GM23338 (cell line): ENCODE data around the gene OR4K5. TPM values are rescaled to one million over a fixed set of nuclear protein-coding genes. Genes with fewer than 3 reads are reported as not detected.

Experiments
- ATAC-seq: fragments of 200-7000 bp; cut with Tn5 transposase; 3 replicates; pipeline ENCODE4 v1.9.1; 2020
- DNase-seq: peaks from one replicate; pipeline ENCODE4 v3.0.0-alpha.2; 2015; ENCODE audit warnings: low spot score
- H2AFZ ChIP-seq: fragments of 200-600 bp; sonication (generic); 2 replicates; pipeline ENCODE4 v1.8.0; 2016; ENCODE audit warnings: antibody characterized with exemption, mild to moderate bottlenecking, moderate library complexity
- H3F3A ChIP-seq: fragments of 200-600 bp; sonication (generic); replicated peaks from 2 replicates; pipeline ENCODE4 v1.8.0; 2017; ENCODE audit warnings: antibody characterized with exemption, mixed run types, low read depth
- H3K27ac ChIP-seq: fragments of 200-600 bp; sonication (generic); 2 replicates; pipeline ENCODE4 v1.6.1; 2016; ENCODE audit warnings: low read depth
- H3K27me3 ChIP-seq: fragments of 200-600 bp; sonication (generic); 2 replicates; pipeline ENCODE4 v1.8.0; 2016; ENCODE audit warnings: mild to moderate bottlenecking, mixed run types, moderate library complexity; ENCODE audit not compliant: insufficient read depth
- H3K36me3 ChIP-seq: fragments of 200-600 bp; sonication (generic); 2 replicates; pipeline ENCODE4 v1.8.0; 2016; ENCODE audit warnings: mild to moderate bottlenecking; ENCODE audit not compliant: insufficient read depth
- H3K4me1 ChIP-seq: fragments of 200-600 bp; sonication (generic); 2 replicates; pipeline ENCODE4 v1.8.0; 2016; ENCODE audit warnings: mild to moderate bottlenecking, moderate library complexity; ENCODE audit not compliant: insufficient read depth
- H3K4me2 ChIP-seq: fragments of 200-600 bp; sonication (generic); 2 replicates; pipeline ENCODE4 v1.7.1; 2017; ENCODE audit warnings: mixed run types
- H3K4me3 ChIP-seq: fragments of 200-600 bp; sonication (generic); 2 replicates; pipeline ENCODE4 v1.6.1; 2016; ENCODE audit warnings: mixed run types
- H3K79me2 ChIP-seq: fragments of 200-600 bp; sonication (generic); replicated peaks from 2 replicates; pipeline ENCODE4 v1.8.0; 2017; ENCODE audit warnings: mild to moderate bottlenecking; ENCODE audit not compliant: insufficient read depth
- H3K9me2 ChIP-seq: fragments of 200-600 bp; sonication (generic); 2 replicates; pipeline ENCODE4 v1.8.0; 2017; ENCODE audit not compliant: insufficient read depth
- H4K20me1 ChIP-seq: fragments of 200-600 bp; sonication (generic); replicated peaks from 2 replicates; pipeline ENCODE4 v1.8.0; 2017; ENCODE audit warnings: mild to moderate bottlenecking; ENCODE audit not compliant: insufficient read depth
- H3K27ac Mint-ChIP-seq: 2 replicates; pipeline ENCODE4 v1.8.0; 2020; ENCODE audit warnings: inconsistent platforms, mild to moderate bottlenecking, moderate library complexity, mixed read lengths
- H3K27me3 Mint-ChIP-seq: 3 replicates; pipeline ENCODE4 v1.8.0; 2022; ENCODE audit warnings: low read depth, mild to moderate bottlenecking, moderate library complexity, mixed read lengths, inconsistent platforms; ENCODE audit not compliant: insufficient read depth, poor library complexity
- H3K36me3 Mint-ChIP-seq: 3 replicates; pipeline ENCODE4 v1.8.0; 2021; ENCODE audit warnings: low read depth, mild to moderate bottlenecking, inconsistent platforms, moderate library complexity, mixed read lengths
- H3K4me1 Mint-ChIP-seq: 3 replicates; pipeline ENCODE4 v1.8.0; 2020; ENCODE audit warnings: mild to moderate bottlenecking, inconsistent platforms, mixed read lengths
- H3K4me3 Mint-ChIP-seq: 3 replicates; pipeline ENCODE4 v1.8.0; 2021; ENCODE audit warnings: moderate library complexity, mild to moderate bottlenecking, inconsistent platforms, mixed read lengths
- H3K9me3 Mint-ChIP-seq: 3 replicates; pipeline ENCODE4 v1.8.0; 2020; ENCODE audit warnings: moderate library complexity, mild to moderate bottlenecking, inconsistent platforms, mixed read lengths
- EZH2 ChIP-seq: fragments of 200-600 bp; sonication (generic); IDR thresholded peaks from one replicate; pipeline ENCODE4 v1.8.0; 2017; ENCODE audit warnings: antibody characterized with exemption, mild to moderate bottlenecking, low read depth; ENCODE audit not compliant: unreplicated experiment
- EZH2phosphoT487 ChIP-seq: fragments of 200-600 bp; sonication (generic); IDR thresholded peaks from one replicate; pipeline ENCODE4 v1.8.1; 2018; ENCODE audit warnings: antibody characterized with exemption; ENCODE audit not compliant: unreplicated experiment
- JUNB ChIP-seq: IDR thresholded peaks from one replicate; pipeline ENCODE4 v1.6.1; 2016; ENCODE audit warnings: antibody characterized with exemption; ENCODE audit not compliant: unreplicated experiment
- NANOG ChIP-seq: IDR thresholded peaks from 2 replicates; pipeline ENCODE4 v1.6.1; 2016; ENCODE audit warnings: antibody characterized with exemption, borderline replicate concordance
- ZNF331 ChIP-seq: fragments of 250-450 bp; sonication (Bioruptor Pico); IDR thresholded peaks from 2 replicates; pipeline ENCODE4 v1.5.0; 2020; ENCODE audit warnings: low read depth, mild to moderate bottlenecking, moderate library complexity
- ZNF462 ChIP-seq: fragments of 250-450 bp; sonication (Bioruptor Pico); IDR thresholded peaks from 2 replicates; pipeline ENCODE4 v1.5.0; 2020; ENCODE audit warnings: mild to moderate bottlenecking, moderate library complexity
- polyA plus RNA-seq: library from polyadenylated mRNA; unstranded; fragments of >200 nt; fragmentation: Nextera tagmentation; extraction: Ambion mirVana; gene quantifications from 2 replicates; pipeline ENCODE4 v1.2.1, GENCODE V29; 2016
- total RNA-seq: library from RNA; depleted of rRNA; stranded (reverse); fragments of >200 nt; shearing (Covaris generic); gene quantifications from 2 replicates; pipeline ENCODE4 v1.2.3, GENCODE V29; 2014
- TF ChIP-seq, protein P1 (sequence below): IDR thresholded peaks from 2 replicates; pipeline ENCODE4 v1.6.1; 2016; ENCODE audit warnings: antibody characterized with exemption

Gene OR4K5
- total and polyA plus RNA-seq, 2 experiments from 2014 or later, result not detected

DNA sequence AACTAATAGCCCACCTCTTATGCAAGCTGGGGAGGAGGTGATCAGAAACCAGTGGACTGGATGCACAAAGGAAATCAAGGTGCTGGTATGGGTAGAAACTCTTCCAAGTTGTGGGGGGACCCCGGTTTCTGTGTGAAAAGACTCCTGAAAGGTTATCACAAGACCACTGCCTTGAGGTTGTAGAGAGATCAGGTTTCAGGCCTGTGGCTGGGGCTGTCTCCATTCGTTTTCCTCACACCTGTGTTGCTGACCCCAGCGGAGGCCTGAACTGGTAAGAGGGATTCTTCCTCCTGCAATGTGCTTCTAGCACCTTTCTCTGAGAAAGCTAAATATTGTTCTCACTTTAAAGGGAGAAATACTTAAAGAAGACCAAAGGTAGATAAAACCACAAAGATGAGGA is 9.3 kb upstream of the OR4K5 start (continued):
- no peak for TF ChIP-seq EZH2

- no peak overlapping the region for H3K27ac ChIP-seq
- Mint-ChIP-seq H3K4me3 (no peak overlapping the region), H3K27me3 (no peaks in the 10 kb centered on the region), H3K9me3 (peaks cover 29% of the 10 kb centered on the region; the same call in 2 of the 3 replicates), H3K4me1 (no peaks in the 10 kb centered on the region), H3K36me3 (peaks cover 5% of the 10 kb centered on the region; the same call in 1 of the 3 replicates), H3K27ac (no peak overlapping the region)
- H3K36me3 ChIP-seq, result peaks cover 32% of the 10 kb centered on the region
- no peak for ATAC-seq
- no peak overlapping the region for H3K4me2 ChIP-seq
- H3F3A ChIP-seq, result no peaks in the 10 kb centered on the region
- no peaks in the 10 kb centered on the region for H3K4me1 ChIP-seq
- H3K79me2 ChIP-seq, result no peaks in the 10 kb centered on the region
- DNase-seq, result no peak
- H3K4me3 ChIP-seq, result no peak overlapping the region
- no peaks in the 10 kb centered on the region for H4K20me1 ChIP-seq
- TF ChIP-seq NANOG (no peak), ZNF331 (no peak), JUNB (no peak), ZNF462 (CRISPR knock-in tag) (no peak), EZH2phosphoT487 (no peak)
- TF ChIP-seq, protein P1, sequence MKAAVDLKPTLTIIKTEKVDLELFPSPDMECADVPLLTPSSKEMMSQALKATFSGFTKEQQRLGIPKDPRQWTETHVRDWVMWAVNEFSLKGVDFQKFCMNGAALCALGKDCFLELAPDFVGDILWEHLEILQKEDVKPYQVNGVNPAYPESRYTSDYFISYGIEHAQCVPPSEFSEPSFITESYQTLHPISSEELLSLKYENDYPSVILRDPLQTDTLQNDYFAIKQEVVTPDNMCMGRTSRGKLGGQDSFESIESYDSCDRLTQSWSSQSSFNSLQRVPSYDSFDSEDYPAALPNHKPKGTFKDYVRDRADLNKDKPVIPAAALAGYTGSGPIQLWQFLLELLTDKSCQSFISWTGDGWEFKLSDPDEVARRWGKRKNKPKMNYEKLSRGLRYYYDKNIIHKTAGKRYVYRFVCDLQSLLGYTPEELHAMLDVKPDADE, result no peak
- no peak overlapping the region for H2AFZ ChIP-seq
- no peaks in the 10 kb centered on the region for H3K9me2 ChIP-seq
- H3K27me3 ChIP-seq, result no peaks in the 10 kb centered on the region
Observed at GRCh38 chr14:19917243-19917642, 3.2 kb upstream of the OR4K5 start.
